ENCODE data around the gene CDC42EP1.

GRCh38 chr22:37604074-37604473 lies 43.8 kb downstream of the CDC42EP1 start:
- TF ChIP-seq CTCF (IDR thresholded peaks at IDR 0.05) (no peak), POLR2A (IDR thresholded peaks at IDR 0.05) (no peak), EP300 (IDR thresholded peaks at IDR 0.05) (no peak)
